SK-N-SH treated with all-trans-retinoic acid at 6 μM for 48 hours (cell line): ENCODE results near the gene ZFAND3.

Experiments
- ATAC-seq: fragments of 200-7000 bp; cut with Tn5 transposase; 3 replicates; pipeline ENCODE4 v1.9.1; 2020; ENCODE audit warnings: mild to moderate bottlenecking, moderate library complexity
- ARNTL ChIP-seq: fragments of 450-650 bp; formaldehyde crosslinking; IDR thresholded peaks from 2 replicates; pipeline ENCODE4 v1.5.0; 2020; ENCODE audit warnings: low read depth, mild to moderate bottlenecking, moderate library complexity, borderline replicate concordance
- BACH2 ChIP-seq: fragments of 250-450 bp; sonication (Bioruptor Pico); IDR thresholded peaks from 2 replicates; pipeline ENCODE4 v1.9.0; 2021; ENCODE audit warnings: mild to moderate bottlenecking, borderline replicate concordance
- CREB5 ChIP-seq: fragments of 250-450 bp; sonication (Bioruptor Pico); IDR thresholded peaks from 2 replicates; pipeline ENCODE4 v1.5.1; 2020; ENCODE audit warnings: low read depth, mild to moderate bottlenecking, moderate library complexity
- CSDC2 ChIP-seq: fragments of 250-450 bp; sonication (Bioruptor Pico); IDR thresholded peaks from 2 replicates; pipeline ENCODE4 v1.5.0; 2020; ENCODE audit warnings: mild to moderate bottlenecking, moderate library complexity
- GLIS3 ChIP-seq: fragments of 250-450 bp; sonication (Bioruptor Pico); IDR thresholded peaks from 2 replicates; pipeline ENCODE4 v1.5.0; 2020; ENCODE audit warnings: mild to moderate bottlenecking, moderate library complexity
- ISL1 ChIP-seq: fragments of 250-450 bp; sonication (Bioruptor Pico); IDR thresholded peaks from 2 replicates; pipeline ENCODE4 v2.1.2; 2022; ENCODE audit warnings: mild to moderate bottlenecking, moderate library complexity
- OSR1 ChIP-seq: fragments of 250-450 bp; sonication (Bioruptor Pico); IDR thresholded peaks from 2 replicates; pipeline ENCODE4 v1.8.0; 2022; ENCODE audit warnings: moderate library complexity, mild to moderate bottlenecking, inconsistent platforms
- PATZ1 ChIP-seq: fragments of 250-450 bp; sonication (Bioruptor Pico); IDR thresholded peaks from 2 replicates; pipeline ENCODE4 v1.8.0; 2020; ENCODE audit warnings: mild to moderate bottlenecking, moderate library complexity, borderline replicate concordance
- PPARA ChIP-seq: fragments of 250-450 bp; sonication (Bioruptor Pico); IDR thresholded peaks from 2 replicates; pipeline ENCODE4 v1.5.0; 2020; ENCODE audit warnings: mild to moderate bottlenecking, borderline replicate concordance
- RARB ChIP-seq: fragments of 250-450 bp; sonication (Bioruptor Pico); IDR thresholded peaks from 2 replicates; pipeline ENCODE4 v1.8.0; 2021; ENCODE audit warnings: mild to moderate bottlenecking, moderate library complexity
- TCF4 ChIP-seq: fragments of 250-450 bp; sonication (Bioruptor Pico); IDR thresholded peaks from 2 replicates; pipeline ENCODE4 v1.8.0; 2021; ENCODE audit warnings: mild to moderate bottlenecking, moderate library complexity, borderline replicate concordance
- TOX ChIP-seq: fragments of 250-450 bp; sonication (Bioruptor Pico); IDR thresholded peaks from 2 replicates; pipeline ENCODE4 v1.8.0; 2021; ENCODE audit warnings: mild to moderate bottlenecking, moderate library complexity, borderline replicate concordance
- ZFP3 ChIP-seq: fragments of 250-450 bp; sonication (Bioruptor Pico); IDR thresholded peaks from 2 replicates; pipeline ENCODE4 v1.5.0; 2020; ENCODE audit warnings: mild to moderate bottlenecking, moderate library complexity
- ZFP30 ChIP-seq: fragments of 450-650 bp; formaldehyde crosslinking; IDR thresholded peaks from 2 replicates; pipeline ENCODE4 v1.5.0; 2022; ENCODE audit warnings: mild to moderate bottlenecking, moderate library complexity
- ZNF565 ChIP-seq: fragments of 450-650 bp; formaldehyde crosslinking; conservative IDR thresholded peaks from 2 replicates; pipeline ENCODE4 v1.5.0; 2020; ENCODE audit warnings: low read depth, mild to moderate bottlenecking, moderate library complexity
- ZNF70 ChIP-seq: fragments of 450-650 bp; formaldehyde crosslinking; IDR thresholded peaks from 2 replicates; pipeline ENCODE4 v1.5.0; 2020; ENCODE audit warnings: mild to moderate bottlenecking, moderate library complexity
- ZNF8 ChIP-seq: fragments of 450-650 bp; formaldehyde crosslinking; IDR thresholded peaks from 2 replicates; pipeline ENCODE4 v1.5.0; 2020; ENCODE audit warnings: mild to moderate bottlenecking, moderate library complexity
- TF ChIP-seq, protein P1 (sequence below): fragments of 250-450 bp; sonication (Bioruptor Pico); IDR thresholded peaks from 2 replicates; pipeline ENCODE4 v1.5.1; 2021; ENCODE audit warnings: mild to moderate bottlenecking, moderate library complexity
- TF ChIP-seq, protein P2 (sequence below): fragments of 250-450 bp; sonication (Bioruptor Pico); IDR thresholded peaks from 2 replicates; pipeline ENCODE4 v1.8.0; 2021; ENCODE audit warnings: low read depth, mild to moderate bottlenecking, moderate library complexity, borderline replicate concordance
- TF ChIP-seq, protein P3 (sequence below): fragments of 250-450 bp; sonication (Bioruptor Pico); IDR thresholded peaks from 2 replicates; pipeline ENCODE4 v1.5.0; 2020; ENCODE audit warnings: mild to moderate bottlenecking, moderate library complexity

ZFAND3 gene

DNA sequence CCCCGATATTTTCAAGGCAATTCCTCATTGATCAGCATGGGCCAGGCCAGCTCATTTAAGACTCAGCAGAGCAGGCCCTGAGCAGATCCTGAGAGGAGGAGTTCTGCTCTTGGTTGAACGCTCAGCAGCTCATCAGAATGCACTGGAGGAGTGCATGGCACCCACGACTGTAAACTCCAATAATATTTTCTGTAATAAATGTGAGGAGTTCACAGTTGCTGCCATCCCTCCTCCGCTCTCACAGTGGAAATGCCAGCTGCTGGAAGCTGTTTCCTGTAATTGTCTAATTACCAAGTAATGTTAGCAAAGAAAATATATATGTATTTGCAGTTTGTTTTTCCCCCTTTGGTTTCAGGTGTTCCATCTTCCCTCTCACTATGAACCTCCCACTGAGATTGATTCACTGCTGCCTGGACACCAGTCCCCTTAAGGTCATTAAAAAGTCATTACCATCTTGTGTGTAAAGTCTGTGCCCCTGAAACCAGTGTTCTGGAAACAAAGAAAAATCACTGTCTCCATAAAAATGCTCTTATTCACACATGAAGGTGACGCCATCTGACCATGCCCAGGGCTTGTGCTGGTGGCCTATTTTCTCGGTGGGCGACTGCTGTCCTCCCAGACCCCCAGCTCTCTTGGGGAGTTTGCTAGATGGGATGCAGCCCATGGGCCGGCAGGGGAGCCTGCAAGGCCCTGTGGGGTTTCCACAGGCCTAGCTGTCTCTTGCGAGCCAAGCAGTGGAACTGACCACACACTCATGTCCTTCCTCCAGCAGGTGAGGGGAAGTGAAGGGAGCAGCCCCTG is 374.2 kb downstream of the ZFAND3 start:
- TF ChIP-seq, protein P1, sequence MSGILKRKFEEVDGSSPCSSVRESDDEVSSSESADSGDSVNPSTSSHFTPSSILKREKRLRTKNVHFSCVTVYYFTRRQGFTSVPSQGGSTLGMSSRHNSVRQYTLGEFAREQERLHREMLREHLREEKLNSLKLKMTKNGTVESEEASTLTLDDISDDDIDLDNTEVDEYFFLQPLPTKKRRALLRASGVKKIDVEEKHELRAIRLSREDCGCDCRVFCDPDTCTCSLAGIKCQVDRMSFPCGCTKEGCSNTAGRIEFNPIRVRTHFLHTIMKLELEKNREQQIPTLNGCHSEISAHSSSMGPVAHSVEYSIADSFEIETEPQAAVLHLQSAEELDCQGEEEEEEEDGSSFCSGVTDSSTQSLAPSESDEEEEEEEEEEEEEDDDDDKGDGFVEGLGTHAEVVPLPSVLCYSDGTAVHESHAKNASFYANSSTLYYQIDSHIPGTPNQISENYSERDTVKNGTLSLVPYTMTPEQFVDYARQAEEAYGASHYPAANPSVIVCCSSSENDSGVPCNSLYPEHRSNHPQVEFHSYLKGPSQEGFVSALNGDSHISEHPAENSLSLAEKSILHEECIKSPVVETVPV (CRISPR knock-in tag): no peak
- TF ChIP-seq CREB5 (CRISPR knock-in tag) (no peak), ZNF70 (no peak), ISL1 (no peak), CSDC2 (CRISPR knock-in tag) (no peak)
- no peak for ATAC-seq

DNA sequence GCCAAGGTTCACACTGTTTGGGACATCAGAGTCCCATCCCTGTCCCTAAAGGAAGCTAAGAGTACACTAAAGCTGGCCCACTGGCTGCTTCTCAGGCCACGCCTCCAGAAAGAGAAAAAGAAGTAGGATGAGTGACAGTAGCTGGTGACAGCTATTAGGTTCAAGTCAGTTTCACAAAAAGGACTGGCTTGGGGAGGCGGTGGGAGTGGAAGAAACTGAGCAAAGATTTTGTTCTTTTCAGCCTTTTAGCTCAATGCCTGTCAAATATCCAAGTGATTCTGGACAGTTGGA is 374.7 kb downstream of the ZFAND3 start:
- TF ChIP-seq BACH2 (CRISPR knock-in tag) (no peak), ISL1 (no peak)
- TF ChIP-seq, protein P2, sequence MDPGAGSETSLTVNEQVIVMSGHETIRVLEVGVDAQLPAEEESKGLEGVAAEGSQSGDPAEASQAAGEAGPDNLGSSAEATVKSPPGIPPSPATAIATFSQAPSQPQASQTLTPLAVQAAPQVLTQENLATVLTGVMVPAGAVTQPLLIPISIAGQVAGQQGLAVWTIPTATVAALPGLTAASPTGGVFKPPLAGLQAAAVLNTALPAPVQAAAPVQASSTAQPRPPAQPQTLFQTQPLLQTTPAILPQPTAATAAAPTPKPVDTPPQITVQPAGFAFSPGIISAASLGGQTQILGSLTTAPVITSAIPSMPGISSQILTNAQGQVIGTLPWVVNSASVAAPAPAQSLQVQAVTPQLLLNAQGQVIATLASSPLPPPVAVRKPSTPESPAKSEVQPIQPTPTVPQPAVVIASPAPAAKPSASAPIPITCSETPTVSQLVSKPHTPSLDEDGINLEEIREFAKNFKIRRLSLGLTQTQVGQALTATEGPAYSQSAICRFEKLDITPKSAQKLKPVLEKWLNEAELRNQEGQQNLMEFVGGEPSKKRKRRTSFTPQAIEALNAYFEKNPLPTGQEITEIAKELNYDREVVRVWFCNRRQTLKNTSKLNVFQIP (CRISPR knock-in tag): no peak
- ATAC-seq: no peak

DNA sequence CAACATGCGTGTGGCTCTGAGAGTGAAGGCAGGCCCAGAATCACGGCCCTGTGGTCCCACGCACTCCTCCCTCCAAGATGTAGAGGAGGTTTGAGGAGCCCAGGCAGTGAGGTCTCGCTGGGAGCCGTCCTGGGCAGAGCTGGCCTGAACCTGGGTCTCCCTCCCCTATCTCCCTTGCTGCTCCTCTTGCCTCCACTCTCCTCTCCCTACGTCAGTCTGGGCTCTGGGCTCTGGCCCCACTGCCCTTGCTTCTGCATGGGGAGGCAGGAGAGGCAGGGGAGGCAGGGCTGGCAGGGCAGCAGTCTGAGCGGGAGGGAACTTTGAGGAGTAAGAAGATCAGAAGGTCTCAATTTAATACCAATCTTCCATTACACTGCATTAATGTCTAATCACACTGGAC is 375.1 kb downstream of the ZFAND3 start:
- ATAC-seq: no peak
- TF ChIP-seq OSR1 (CRISPR knock-in tag) (no peak), ZFP30 (CRISPR knock-in tag) (no peak), RARB (CRISPR knock-in tag) (no peak), TCF4 (CRISPR knock-in tag) (no peak)

GRCh38 chr6:38195113-38195635 is 375.6 kb downstream of the ZFAND3 start:
- no peak for ATAC-seq
- TF ChIP-seq OSR1 (CRISPR knock-in tag) (no peak), TOX (CRISPR knock-in tag) (no peak), ARNTL (no peak), ZFP30 (CRISPR knock-in tag) (no peak), PPARA (no peak), TCF4 (CRISPR knock-in tag) (no peak), CSDC2 (CRISPR knock-in tag) (no peak), GLIS3 (CRISPR knock-in tag) (no peak), ZFP3 (CRISPR knock-in tag) (no peak), CREB5 (CRISPR knock-in tag) (no peak), ZNF565 (CRISPR knock-in tag) (no peak), PATZ1 (CRISPR knock-in tag) (no peak), ZNF8 (CRISPR knock-in tag) (no peak), ZNF70 (no peak), RARB (CRISPR knock-in tag) (no peak), BACH2 (CRISPR knock-in tag) (no peak)
- TF ChIP-seq, protein P1 (CRISPR knock-in tag): no peak
- TF ChIP-seq, protein P3, sequence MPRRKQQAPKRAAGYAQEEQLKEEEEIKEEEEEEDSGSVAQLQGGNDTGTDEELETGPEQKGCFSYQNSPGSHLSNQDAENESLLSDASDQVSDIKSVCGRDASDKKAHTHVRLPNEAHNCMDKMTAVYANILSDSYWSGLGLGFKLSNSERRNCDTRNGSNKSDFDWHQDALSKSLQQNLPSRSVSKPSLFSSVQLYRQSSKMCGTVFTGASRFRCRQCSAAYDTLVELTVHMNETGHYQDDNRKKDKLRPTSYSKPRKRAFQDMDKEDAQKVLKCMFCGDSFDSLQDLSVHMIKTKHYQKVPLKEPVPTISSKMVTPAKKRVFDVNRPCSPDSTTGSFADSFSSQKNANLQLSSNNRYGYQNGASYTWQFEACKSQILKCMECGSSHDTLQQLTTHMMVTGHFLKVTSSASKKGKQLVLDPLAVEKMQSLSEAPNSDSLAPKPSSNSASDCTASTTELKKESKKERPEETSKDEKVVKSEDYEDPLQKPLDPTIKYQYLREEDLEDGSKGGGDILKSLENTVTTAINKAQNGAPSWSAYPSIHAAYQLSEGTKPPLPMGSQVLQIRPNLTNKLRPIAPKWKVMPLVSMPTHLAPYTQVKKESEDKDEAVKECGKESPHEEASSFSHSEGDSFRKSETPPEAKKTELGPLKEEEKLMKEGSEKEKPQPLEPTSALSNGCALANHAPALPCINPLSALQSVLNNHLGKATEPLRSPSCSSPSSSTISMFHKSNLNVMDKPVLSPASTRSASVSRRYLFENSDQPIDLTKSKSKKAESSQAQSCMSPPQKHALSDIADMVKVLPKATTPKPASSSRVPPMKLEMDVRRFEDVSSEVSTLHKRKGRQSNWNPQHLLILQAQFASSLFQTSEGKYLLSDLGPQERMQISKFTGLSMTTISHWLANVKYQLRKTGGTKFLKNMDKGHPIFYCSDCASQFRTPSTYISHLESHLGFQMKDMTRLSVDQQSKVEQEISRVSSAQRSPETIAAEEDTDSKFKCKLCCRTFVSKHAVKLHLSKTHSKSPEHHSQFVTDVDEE (CRISPR knock-in tag): no peak
